ENCODE results near the gene NPDC1.

The NPDC1 gene

DNA sequence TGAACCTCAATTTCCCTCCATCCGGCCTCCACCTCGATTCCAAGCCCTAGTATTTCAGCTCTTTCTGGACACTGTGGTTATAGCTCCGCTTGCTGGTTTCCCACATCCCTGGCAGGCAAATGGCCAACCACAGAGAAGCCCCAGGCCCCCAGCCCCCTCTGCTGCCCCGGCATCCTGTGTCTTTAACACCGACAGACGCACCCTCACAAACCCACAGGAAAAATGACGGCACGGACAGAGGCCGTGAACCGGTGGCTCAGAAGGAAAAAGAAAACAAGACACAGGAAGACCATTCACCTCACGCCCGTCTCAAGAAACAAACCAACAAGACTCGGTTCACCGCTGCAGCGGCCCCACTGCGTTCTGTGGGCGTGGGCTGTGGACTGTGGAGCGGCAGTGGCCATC, 48.1 kb downstream of the NPDC1 start:
- in situ Hi-C loops (cut with MboI; ENCODE audit: low sequenced_read_pairs) = no loop called here

DNA sequence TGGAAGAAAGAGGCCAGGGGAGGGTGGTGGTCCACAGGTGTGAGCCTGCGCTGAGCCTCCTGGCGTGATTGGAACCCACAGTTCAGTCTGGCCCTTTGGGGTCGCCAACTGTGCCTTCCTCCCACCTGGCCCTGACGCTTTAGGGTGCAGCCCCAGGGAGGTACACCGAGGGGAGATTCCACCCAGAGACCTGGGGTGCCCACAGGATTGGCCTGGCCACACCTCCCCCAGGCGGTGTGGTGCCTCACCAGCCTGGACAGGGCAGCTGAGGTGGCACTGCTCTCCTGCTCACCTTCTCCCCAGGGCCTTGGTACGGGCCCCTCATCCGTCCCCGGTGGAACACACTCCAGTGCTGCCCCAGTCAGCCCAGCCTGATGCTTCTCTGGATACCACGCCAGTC, 48.6 kb downstream of the NPDC1 start:
- in situ Hi-C loops (cut with MboI; ENCODE audit: low sequenced_read_pairs) = no loop called here

DNA sequence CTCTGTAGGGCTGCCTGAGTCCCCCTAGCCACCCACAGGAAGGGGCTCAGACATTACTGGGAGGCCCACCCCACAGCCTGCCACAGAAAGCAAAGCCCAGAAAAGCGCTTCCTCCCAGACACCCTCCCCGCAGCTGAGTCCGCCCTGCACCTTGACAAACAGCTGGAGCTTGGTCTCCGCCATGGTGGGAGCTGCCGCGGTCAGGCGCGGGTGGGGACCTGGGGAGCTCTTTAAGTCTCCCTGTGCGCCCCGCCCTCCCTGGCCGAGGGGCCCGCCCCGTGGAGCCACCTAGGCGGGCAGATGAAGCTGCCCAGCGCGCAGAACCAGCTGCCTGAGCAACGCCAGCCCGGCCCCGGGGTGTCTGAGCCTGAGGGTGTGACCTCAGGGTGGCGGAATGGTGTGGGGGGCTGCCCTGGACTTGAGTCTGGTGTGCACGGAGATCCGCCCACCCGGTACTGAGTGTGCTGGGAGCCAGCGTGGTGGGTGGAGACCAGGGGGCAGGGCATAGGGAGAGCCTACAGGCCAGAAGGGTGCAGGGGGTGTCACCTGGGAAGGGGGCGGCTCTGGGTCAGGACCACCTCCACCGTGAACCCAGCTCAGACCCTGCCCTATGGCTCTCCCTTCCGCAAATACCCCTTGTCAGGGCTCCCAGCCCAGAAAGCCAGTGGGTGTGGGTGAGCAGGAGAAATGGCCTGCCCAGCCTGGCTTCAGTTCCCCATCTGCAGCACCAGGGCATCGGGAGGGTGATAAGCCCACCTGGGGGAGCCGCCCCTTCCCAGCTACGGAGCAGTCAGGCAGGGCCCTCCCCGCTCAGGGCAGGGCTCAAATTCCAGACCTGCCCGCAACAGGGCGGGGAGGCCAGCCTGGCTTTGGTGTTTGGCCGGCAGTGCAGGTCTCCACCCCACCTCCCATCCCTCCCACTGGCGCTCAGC, 49.4 kb downstream of the NPDC1 start, which contains the start of gene CLIC3:
TSS of gene CLIC3 (minus strand) at position 208 of the 932 bp plus-strand sequence. CDS start at position 183, 25 bp downstream.
- in situ Hi-C loops (cut with MboI; ENCODE audit: low sequenced_read_pairs) = no loop called here

DNA sequence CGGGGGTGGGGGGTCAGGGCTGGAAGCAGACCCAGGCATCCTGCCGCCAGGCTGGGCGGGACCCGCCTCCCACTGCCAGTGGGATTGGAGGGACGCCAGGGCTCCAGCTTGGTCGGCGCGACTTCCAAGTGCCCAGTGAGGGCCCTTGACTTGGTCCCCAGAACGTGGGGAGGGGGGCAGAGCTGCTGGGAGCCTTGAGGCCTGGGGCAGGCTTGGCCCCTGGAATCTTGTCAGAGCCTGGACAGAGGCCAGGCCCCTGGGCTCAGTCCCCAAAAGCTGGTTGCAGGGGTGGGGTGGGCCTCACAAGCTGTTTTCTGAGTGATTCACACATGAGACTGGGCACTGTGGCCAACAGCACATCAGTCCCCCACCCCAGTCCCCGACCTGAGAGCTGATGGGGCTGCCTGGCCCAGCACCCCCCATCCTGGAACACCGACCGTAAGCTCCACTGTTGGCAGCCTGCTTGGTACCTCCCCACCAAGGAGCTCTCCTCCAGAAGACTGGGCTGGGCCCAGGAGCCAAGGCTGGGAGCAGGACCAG, 50.1 kb downstream of the NPDC1 start:
- in situ Hi-C loops (cut with MboI; ENCODE audit: low sequenced_read_pairs) = no loop called here

DNA sequence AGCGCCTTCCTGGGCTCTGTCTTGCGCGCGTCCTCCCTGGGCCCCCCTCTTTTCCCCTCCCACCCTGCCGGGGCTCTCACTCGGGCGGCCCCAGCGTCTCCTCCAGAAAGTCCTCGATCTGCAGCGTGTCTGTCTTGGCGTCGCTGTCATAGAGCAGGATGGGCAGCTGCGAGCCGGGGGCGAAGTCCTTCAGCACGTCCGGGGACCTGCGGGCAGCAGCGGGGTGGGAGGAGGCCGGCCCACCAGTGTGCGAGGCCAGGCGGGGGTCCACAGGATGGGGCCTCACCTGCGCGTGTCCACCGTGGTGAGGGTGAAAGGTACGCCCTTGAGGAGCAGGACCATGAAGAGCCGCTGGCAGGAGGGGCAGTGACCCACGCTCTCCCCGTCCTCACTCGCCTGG, 50.6 kb downstream of the NPDC1 start:
- in situ Hi-C loops (cut with MboI; ENCODE audit: low sequenced_read_pairs) = no loop called here

DNA sequence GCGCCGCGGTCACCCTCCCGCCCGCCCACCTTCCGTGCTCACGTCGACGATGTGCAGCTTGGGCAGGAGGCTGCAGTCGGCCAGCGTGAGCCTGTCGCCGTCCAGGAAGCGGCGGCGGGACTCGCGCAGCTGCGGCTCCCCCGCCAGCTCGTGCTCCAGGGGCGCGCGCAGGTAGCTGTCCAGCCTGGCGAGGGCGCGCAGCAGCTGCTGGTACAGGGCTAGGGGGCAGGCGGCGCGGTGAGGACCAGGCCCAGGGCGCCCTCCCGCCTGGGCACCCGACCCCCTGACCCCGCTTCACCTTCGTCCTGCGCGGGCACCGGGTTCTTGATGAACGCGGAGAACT, 51.1 kb downstream of the NPDC1 start:
- in situ Hi-C loops (cut with MboI; ENCODE audit: low sequenced_read_pairs) = no loop called here

DNA sequence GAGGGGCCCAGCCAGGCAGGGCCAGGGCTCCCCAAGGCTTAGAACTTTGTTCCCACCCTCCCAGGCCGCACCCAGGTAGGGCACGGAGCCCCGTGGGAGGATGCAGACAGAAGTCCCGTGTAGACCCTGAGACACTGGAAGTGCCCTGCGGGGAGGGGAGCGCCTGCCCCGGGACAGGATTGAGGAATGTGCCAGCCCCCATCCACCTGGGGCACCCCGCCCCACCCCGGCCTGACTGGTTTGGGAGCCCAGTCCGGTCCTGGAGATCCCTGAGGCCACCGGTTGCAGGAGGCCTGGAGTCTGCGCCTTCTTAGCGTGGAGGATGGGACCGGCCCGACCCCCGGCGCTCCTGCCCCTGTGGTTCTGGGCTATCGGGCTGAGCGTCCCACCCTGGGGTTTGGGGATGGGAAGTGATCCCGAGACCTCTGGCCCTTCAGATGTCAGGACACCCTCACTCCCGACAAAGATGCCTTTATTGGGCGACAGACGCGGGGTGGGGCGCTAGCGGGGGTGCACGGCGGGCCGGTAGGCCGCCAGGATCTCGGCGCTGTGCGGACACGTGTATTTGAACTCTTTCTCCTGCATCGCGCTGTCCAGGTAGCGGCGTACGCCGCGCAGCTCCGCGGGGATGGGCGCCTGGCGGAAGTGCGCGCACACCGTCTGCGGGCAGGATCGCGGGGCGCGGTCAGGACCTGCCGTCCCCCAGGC, 51.6 kb downstream of the NPDC1 start:
- in situ Hi-C loops (cut with MboI; ENCODE audit: low sequenced_read_pairs) = no loop called here

DNA sequence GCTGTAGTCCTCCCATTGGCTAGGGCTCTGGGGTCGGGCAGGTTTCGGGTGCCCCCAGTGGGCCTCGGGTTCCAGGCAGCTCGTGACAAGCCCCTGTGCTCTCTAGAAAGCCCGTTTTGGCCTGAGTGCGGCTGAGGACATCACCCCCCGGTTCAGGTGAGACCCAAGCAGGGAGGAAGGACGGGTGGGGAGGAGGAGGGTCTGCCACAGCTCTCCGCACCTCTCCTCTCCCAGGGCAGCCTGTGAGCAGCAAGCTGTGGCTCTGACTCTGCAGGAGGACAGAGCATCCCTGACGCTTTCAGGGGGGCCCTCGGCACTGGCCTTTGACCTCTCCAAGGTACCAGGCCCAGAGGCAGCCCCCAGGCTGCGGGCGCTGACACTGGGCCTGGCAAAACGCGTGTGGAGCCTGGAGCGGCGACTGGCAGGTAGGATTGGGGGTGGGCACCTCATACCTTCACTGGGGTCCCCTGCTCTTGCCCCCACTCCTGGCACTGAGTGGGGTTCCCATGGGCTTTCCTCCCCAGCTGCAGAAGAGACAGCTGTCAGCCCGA, 53.1 kb downstream of the NPDC1 start:
- in situ Hi-C loops (cut with MboI; ENCODE audit: low sequenced_read_pairs) = no loop called here

DNA sequence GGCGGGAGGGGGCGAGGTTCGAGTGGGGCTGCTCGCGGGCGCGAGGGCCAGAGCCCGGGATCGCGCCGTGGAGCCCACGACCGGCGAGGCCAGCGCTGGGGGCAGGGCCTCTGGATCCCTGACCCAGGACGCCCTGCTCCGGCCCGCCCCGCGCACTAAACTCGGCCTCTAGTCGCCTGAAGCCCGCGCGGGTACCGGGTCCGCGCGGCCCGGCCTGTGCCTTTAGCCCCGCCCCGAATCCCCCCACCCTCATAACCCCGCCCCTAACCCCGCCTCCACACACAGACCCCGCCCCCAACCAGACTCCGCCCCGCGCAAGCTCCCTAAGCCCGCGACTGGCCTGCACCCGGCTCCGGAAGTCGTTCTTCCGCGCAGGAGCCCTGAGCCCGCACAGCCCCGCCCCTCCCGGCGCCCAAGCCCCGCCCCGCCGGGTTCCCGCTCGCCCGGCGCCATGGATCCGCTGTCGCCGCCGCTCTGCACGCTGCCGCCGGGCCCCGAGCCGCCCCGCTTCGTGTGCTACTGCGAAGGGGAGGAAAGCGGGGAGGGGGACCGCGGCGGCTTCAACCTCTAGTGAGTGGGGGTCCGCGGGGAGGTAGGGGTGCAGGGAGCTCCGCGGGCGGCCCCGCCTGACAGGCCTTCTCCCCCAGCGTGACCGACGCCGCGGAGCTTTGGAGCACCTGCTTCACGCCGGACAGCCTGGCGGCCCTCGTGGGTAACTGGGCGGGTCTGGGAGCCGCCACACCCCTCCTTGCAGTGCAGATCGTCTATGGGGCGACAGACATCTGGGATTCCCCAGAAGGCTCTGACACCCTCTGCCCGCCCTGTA, 53.8 kb downstream of the NPDC1 start, which contains the start of gene PAXX:
TSS of gene PAXX (plus strand) at position 430 of the 826 bp plus-strand sequence. CDS start at position 452, 22 bp downstream.
- in situ Hi-C loops (cut with MboI; ENCODE audit: low sequenced_read_pairs) = no loop called here

DNA sequence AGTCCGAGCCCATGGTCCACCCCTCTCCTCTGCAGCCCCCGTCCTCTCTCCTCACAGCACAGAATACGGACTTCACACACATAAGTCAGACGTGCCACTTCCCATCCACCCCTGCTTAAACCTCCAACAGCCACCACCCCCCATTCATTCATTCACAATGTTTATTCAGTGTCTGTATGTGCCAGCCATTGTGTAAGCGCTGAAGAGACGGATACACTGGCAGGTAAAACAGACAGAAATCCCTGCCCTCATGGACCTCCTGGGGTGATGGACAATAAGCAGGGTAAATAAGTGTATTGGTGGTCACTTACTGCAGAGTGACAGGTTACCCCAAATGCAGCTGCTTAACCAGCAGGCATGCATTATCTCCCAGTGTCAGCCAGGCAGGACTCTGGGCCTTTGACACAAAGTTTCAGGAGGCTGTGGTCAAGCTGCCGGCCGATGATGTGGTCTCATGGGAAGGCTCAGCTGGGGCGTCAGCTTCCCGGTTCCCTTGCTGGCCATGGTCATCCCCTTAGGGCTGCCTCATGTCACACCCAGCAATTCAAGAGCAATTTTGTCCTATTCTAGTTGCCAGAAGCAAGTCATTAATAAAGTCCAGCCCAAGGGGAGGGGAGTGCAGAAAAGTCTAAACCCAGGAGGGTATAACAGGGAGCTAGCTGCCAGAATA, 55.6 kb downstream of the NPDC1 start:
- in situ Hi-C loops (cut with MboI; ENCODE audit: low sequenced_read_pairs) = no loop called here
